ENCODE results near the gene RHBDF1. TPM values are rescaled to one million over a fixed set of nuclear protein-coding genes. Genes with fewer than 3 reads are reported as not detected.

The RHBDF1 gene
- total RNA-seq, 1 experiment from 2014 or later: 26.3 TPM

GRCh38 chr16:63466-63865 lies 9.0 kb downstream of the RHBDF1 start:
- BruUV-seq (replicated peaks): no TSS peak

GRCh38 chr16:62968-63391 lies 9.5 kb downstream of the RHBDF1 start:
- H3K27ac ChIP-seq (ENCODE audit: low read length): no peak overlapping the region
- CTCF ChIA-PET: no interaction called here
- BruUV-seq (replicated peaks): no TSS peak

More at GRCh38 chr16:63466-63865, 9.0 kb downstream of the RHBDF1 start:
- no peaks in the 10 kb centered on the region for H3K27me3 ChIP-seq (ENCODE audit: low read length)
- no peaks in the 10 kb centered on the region for H3K36me3 ChIP-seq (ENCODE audit: low read depth, low read length)
- no peak overlapping the region for H3K4me2 ChIP-seq (ENCODE audit: low read length)
- no peak overlapping the region for H3K9ac ChIP-seq (ENCODE audit: low read length)
- POLR2A ChIA-PET (ENCODE audit: unreplicated experiment): no interaction called here
- H3K4me3 ChIP-seq (ENCODE audit: low read length): no peak overlapping the region
- H3F3A ChIP-seq (ENCODE audit: low read length, unreplicated experiment): no peaks in the 10 kb centered on the region
- H3K9me3 ChIP-seq (ENCODE audit: low read length): no peaks in the 10 kb centered on the region
- no peak for DNase-seq
- H3K9me2 ChIP-seq (replicated peaks; ENCODE audit: low read length): no peaks in the 10 kb centered on the region
- no peak overlapping the region for H2AFZ ChIP-seq (ENCODE audit: low read length)
- intact Hi-C loops (cut with micrococcal nuclease): no loop called here
- ATAC-seq: no peak
- no peaks in the 10 kb centered on the region for H4K20me1 ChIP-seq (ENCODE audit: low read length)
- CTCF ChIA-PET: no interaction called here
- TF ChIP-seq EZH2phosphoT487 (IDR thresholded peaks at IDR 0.05; ENCODE audit: borderline replicate concordance, low read length): no peak
- no peak for TF ChIP-seq CTCF (conservative IDR thresholded peaks at IDR 0.05; ENCODE audit: low read depth, low read length)
- TF ChIP-seq EZH2 (IDR thresholded peaks at IDR 0.05; ENCODE audit: low read length, unreplicated experiment): no peak
- peaks cover 4% of the 10 kb centered on the region; the same call in 1 of the 2 replicates for H3K4me1 ChIP-seq (ENCODE audit: insufficient read depth, low read length)
- H3K27ac ChIP-seq (ENCODE audit: low read length): no peak overlapping the region
- H3K79me2 ChIP-seq (ENCODE audit: low read length): no peaks in the 10 kb centered on the region

More at GRCh38 chr16:62968-63391, 9.5 kb downstream of the RHBDF1 start:
- H3K4me1 ChIP-seq (ENCODE audit: insufficient read depth, low read length): peaks cover 4% of the 10 kb centered on the region; the same call in 1 of the 2 replicates
- H3K4me2 ChIP-seq (ENCODE audit: low read length): no peak overlapping the region
- no peak overlapping the region for H3K4me3 ChIP-seq (ENCODE audit: low read length)
- intact Hi-C loops (cut with micrococcal nuclease): no loop called here
- DNase-seq: no peak
- no peaks in the 10 kb centered on the region for H3K9me2 ChIP-seq (replicated peaks; ENCODE audit: low read length)
- H4K20me1 ChIP-seq (ENCODE audit: low read length): no peaks in the 10 kb centered on the region
- no peak for ATAC-seq
- no peaks in the 10 kb centered on the region for H3K36me3 ChIP-seq (ENCODE audit: low read depth, low read length)
- no peaks in the 10 kb centered on the region for H3F3A ChIP-seq (ENCODE audit: low read length, unreplicated experiment)
- POLR2A ChIA-PET (ENCODE audit: unreplicated experiment): no interaction called here
- no peak for TF ChIP-seq CTCF (conservative IDR thresholded peaks at IDR 0.05; ENCODE audit: low read depth, low read length)
- TF ChIP-seq EZH2 (IDR thresholded peaks at IDR 0.05; ENCODE audit: low read length, unreplicated experiment): no peak
- TF ChIP-seq EZH2phosphoT487 (IDR thresholded peaks at IDR 0.05; ENCODE audit: borderline replicate concordance, low read length): no peak
- no peaks in the 10 kb centered on the region for H3K27me3 ChIP-seq (ENCODE audit: low read length)
- no peaks in the 10 kb centered on the region for H3K9me3 ChIP-seq (ENCODE audit: low read length)
- no peak overlapping the region for H2AFZ ChIP-seq (ENCODE audit: low read length)
- no peak overlapping the region for H3K9ac ChIP-seq (ENCODE audit: low read length)
- H3K79me2 ChIP-seq (ENCODE audit: low read length): no peaks in the 10 kb centered on the region
